CD4-positive, alpha-beta T cell (primary cell): ENCODE data around the gene TTC21A. TPM values are rescaled to one million over a fixed set of nuclear protein-coding genes. Genes with fewer than 3 reads are reported as not detected.

Experiments used
- ATAC-seq: fragments of 200-7000 bp; cut with Tn5 transposase; one replicate; pipeline ENCODE4 v1.10.0; 2022; ENCODE audit warnings: mild to moderate bottlenecking; ENCODE audit not compliant: poor library complexity
- CTCF ChIA-PET: fragments of 350-600 bp; sonication (Branson Sonifier 250); formaldehyde crosslinking; loops from one replicate; lab custom pipeline; 2021; ENCODE audit warnings: antibody characterized with exemption, inconsistent platforms; lab: Charles Lee
- POLR2A ChIA-PET: fragments of 350-600 bp; sonication (Branson Sonifier 250); formaldehyde crosslinking; loops from one replicate; lab custom pipeline; 2021; ENCODE audit warnings: antibody characterized with exemption, inconsistent platforms; lab: Charles Lee
- DNase-seq, 14 experiments: peaks; one replicate each; pipeline ENCODE4 v3.0.0-alpha.2; 2013 to 2020; ENCODE audit warnings: mixed read lengths in 2 of 14
- H3K27ac ChIP-seq, 2 donors: one replicate each; pipeline versions ENCODE4 v1.5.1 to v1.7.0; 2013; ENCODE audit warnings: low read length in 2 of 2, low read depth in 1 of 2, mild to moderate bottlenecking in 1 of 2
- H3K27me3 ChIP-seq, 2 experiments: 1 replicate in 1 of 2; 2 replicates in 1 of 2; pipeline versions ENCODE4 v1.6.1 to v1.7.0; 2013; ENCODE audit warnings: low read length in 2 of 2, control low read depth in 1 of 2, mild to moderate bottlenecking in 1 of 2, moderate library complexity in 1 of 2; ENCODE audit not compliant: insufficient read depth in 2 of 2, control insufficient read depth in 1 of 2
- H3K36me3 ChIP-seq: one replicate; pipeline ENCODE4 v1.6.1; 2013; ENCODE audit warnings: low read length, control low read depth; ENCODE audit not compliant: insufficient read depth
- H3K4me1 ChIP-seq: one replicate; pipeline ENCODE4 v1.6.1; 2013; ENCODE audit warnings: low read length, control low read depth; ENCODE audit not compliant: insufficient read depth
- H3K4me3 ChIP-seq: one replicate; pipeline ENCODE4 v1.5.1; 2013; ENCODE audit warnings: mild to moderate bottlenecking, low read length, moderate library complexity
- H3K9me3 ChIP-seq, 2 experiments: 1 replicate in 1 of 2; 2 replicates in 1 of 2; pipeline versions ENCODE4 v1.6.1 to v1.7.0; 2013; ENCODE audit warnings: low read length in 2 of 2, mild to moderate bottlenecking in 2 of 2, control low read depth in 1 of 2, moderate library complexity in 1 of 2; ENCODE audit not compliant: control insufficient read depth in 1 of 2, insufficient read depth in 1 of 2
- H3K27ac Mint-ChIP-seq: one replicate; pipeline ENCODE4 v1.8.0; 2020; ENCODE audit warnings: mixed read lengths
- H3K27me3 Mint-ChIP-seq: one replicate; pipeline ENCODE4 v1.8.0; 2021; ENCODE audit warnings: mixed read lengths
- H3K36me3 Mint-ChIP-seq: one replicate; pipeline ENCODE4 v1.8.0; 2021; ENCODE audit warnings: low read depth, mixed read lengths
- H3K4me1 Mint-ChIP-seq: one replicate; pipeline ENCODE4 v1.8.0; 2021; ENCODE audit warnings: low read depth, mixed read lengths
- H3K4me3 Mint-ChIP-seq: one replicate; pipeline ENCODE4 v1.8.0; 2020; ENCODE audit warnings: mild to moderate bottlenecking, mixed read lengths
- H3K9me3 Mint-ChIP-seq: one replicate; pipeline ENCODE4 v1.8.0; 2020; ENCODE audit warnings: mixed read lengths
- CTCF ChIP-seq: fragments of 200-600 bp; IDR thresholded peaks from one replicate; pipeline ENCODE4 v1.8.0; 2022; ENCODE audit warnings: antibody characterized with exemption, mild to moderate bottlenecking
- intact Hi-C, 2 experiments: fragments of 100-400 bp; cut with DNase I in 1 of 2; cut with micrococcal nuclease in 1 of 2; formaldehyde crosslinking; loops; one replicate each; pipeline versions ENCODE4 v1.15.1 to v1.9.0; 2023 to 2025; cut with DNase I, micrococcal nuclease
- total RNA-seq, 174 experiments: library from RNA in 2 of 174; stranded (reverse) in 2 of 174; gene quantifications; one replicate each; pipeline ENCODE4 v1.2.3 and lab custom pipeline; 2021 to 2026

TTC21A gene
- total RNA-seq, 2 experiments from 2014 or later, result 4.1 to 5.2 TPM

DNA sequence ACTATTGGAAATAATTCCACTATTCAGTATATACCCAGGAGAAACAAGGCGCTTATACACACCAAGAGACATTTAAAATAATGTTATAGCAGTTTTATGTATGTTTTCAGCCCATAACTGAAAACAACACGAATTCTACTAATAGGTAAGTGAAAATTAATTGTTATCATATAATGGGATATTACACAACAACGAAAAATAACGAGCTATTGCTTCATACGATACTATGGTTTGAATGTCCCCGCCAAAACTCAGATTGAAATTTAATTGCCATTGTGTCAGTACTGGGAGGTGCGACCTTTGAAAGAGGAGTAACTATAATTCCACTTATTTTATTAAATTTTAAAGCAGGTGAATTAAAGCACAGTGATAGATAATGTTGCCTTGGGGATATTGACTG is 49.9 kb downstream of the TTC21A start:
- ChIA-PET CTCF (interaction anchor here (1.4 kb wide), 3 partner anchors 11 to 56 kb away, joined by 3 to 4 read pairs (median 4); no protein-coding TSS in a partner anchor), POLR2A (no interaction called here)
- Histone ChIP-seq H3K4me1 (peaks cover 13% of the 10 kb centered on the region), H3K4me3 (no peak overlapping the region), H3K36me3 (no peaks in the 10 kb centered on the region), H3K27ac (no peak overlapping the region), H3K9me3 (no peaks in the 10 kb centered on the region), H3K27me3 (no peaks in the 10 kb centered on the region)
- ATAC-seq (no peak), DNase-seq (no peak)
- H3K4me3 Mint-ChIP-seq, result no peak overlapping the region
- peaks cover 10% of the 10 kb centered on the region for H3K4me1 Mint-ChIP-seq
- no peak overlapping the region for H3K27ac Mint-ChIP-seq
- peaks cover 4% of the 10 kb centered on the region for H3K27me3 Mint-ChIP-seq
- peaks cover 4% of the 10 kb centered on the region for H3K36me3 Mint-ChIP-seq
- no peaks in the 10 kb centered on the region for H3K9me3 Mint-ChIP-seq
- no peak for TF ChIP-seq CTCF
- intact Hi-C loops, result no loop called here

GRCh38 chr3:39158148-39158715 is 50.8 kb downstream of the TTC21A start:
- Histone ChIP-seq H3K4me1 (peaks cover 11% of the 10 kb centered on the region), H3K36me3 (no peaks in the 10 kb centered on the region), H3K27ac (no peak overlapping the region), H3K4me3 (no peak overlapping the region), H3K9me3 (peaks cover 0 to 2% of the 10 kb centered on the region in 2 experiments), H3K27me3 (no peaks in the 10 kb centered on the region)
- POLR2A ChIA-PET, result interaction anchor here (1.3 kb wide), 1 partner anchor 19 kb away, joined by 3 read pairs; no protein-coding TSS in a partner anchor
- H3K27me3 Mint-ChIP-seq, result no peaks in the 10 kb centered on the region
- CTCF ChIA-PET, result interaction anchor here (1.4 kb wide), 1 partner anchor 32 kb away, joined by 4 read pairs; no protein-coding TSS in a partner anchor
- intact Hi-C loops, result loop anchor here in 1 of 2 experiments (1.0 kb wide), 1 partner anchor 21 kb away; no protein-coding TSS in a partner anchor
- no peaks in the 10 kb centered on the region for H3K9me3 Mint-ChIP-seq
- peaks cover 5% of the 10 kb centered on the region for H3K4me1 Mint-ChIP-seq
- DNase-seq, result no peak
- no peak for TF ChIP-seq CTCF
- no peak overlapping the region for H3K27ac Mint-ChIP-seq
- H3K36me3 Mint-ChIP-seq, result no peaks in the 10 kb centered on the region
- peak overlapping the region; percentile 38 for H3K4me3 Mint-ChIP-seq
- ATAC-seq, result no peak

DNA sequence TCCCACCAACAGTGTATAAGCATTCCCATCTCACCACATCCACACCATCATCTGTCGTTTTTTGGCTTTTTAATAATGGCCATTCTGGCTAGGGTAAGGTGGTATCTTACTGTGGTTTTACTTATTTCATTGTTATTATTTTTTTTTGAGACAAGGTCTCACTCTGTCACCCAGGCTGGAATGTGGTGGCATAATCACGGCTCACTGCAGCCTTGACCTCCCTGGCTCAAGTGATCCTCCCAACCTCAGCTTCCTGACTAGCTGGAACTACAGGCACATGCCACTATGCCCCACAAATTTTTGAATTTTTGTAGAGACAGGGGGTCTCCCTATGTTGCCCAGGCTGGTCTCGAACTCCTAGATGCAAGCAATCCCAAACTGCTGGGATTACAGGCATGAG is 56.9 kb downstream of the TTC21A start:
- no peaks in the 10 kb centered on the region for H3K36me3 Mint-ChIP-seq

More for the DNA sequence above, 56.9 kb downstream of the TTC21A start:
- Mint-ChIP-seq H3K9me3 (no peaks in the 10 kb centered on the region), H3K27me3 (no peaks in the 10 kb centered on the region), H3K27ac (no peak overlapping the region), H3K4me1 (no peaks in the 10 kb centered on the region), H3K4me3 (no peak overlapping the region)
- intact Hi-C loops, result no loop called here
- peaks cover 0 to 3% of the 10 kb centered on the region in 2 experiments for H3K9me3 ChIP-seq
- no peaks in the 10 kb centered on the region for H3K36me3 ChIP-seq
- CTCF ChIA-PET, result interaction anchor here (2.4 kb wide), 1 partner anchor 33 kb away, joined by 8 read pairs; no protein-coding TSS in a partner anchor
- ATAC-seq, result no peak
- no peak for TF ChIP-seq CTCF
- no peak for DNase-seq
- H3K4me1 ChIP-seq, result no peaks in the 10 kb centered on the region
- POLR2A ChIA-PET, result no interaction called here
- H3K4me3 ChIP-seq, result no peak overlapping the region
- H3K27me3 ChIP-seq, result no peaks in the 10 kb centered on the region
- no peak overlapping the region for H3K27ac ChIP-seq
